HG03175 (cell line): Measurements from ENCODE around the gene DLG2.

Source experiments
- ATAC-seq: cut with Tn5 transposase; IDR thresholded peaks from one replicate; pipeline ENCODE4 v1.9.1; 2021; ENCODE audit warnings: mild to moderate bottlenecking, moderate library complexity; ENCODE audit not compliant: unreplicated experiment

The DLG2 gene

GRCh38 chr11:83923961-83924360 is 1703.2 kb downstream of the DLG2 start:
- no peak for ATAC-seq

DNA sequence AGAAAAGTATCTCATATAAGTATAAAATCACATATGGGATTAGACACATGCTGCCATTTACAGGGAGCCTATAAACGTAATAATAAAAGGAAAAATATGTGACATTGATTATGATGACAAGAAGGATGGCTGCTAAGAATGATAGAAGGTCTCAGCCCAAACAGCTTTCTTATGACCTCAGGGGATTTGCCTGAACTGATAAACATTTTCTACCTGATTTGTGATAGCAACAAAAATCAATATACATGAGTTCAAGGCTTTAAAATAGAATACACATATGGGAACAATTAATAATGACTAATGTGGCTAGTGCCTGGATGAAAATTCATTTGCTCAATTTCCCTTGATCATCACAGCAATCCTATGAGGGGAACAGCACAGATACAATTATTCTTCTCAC is 1704.2 kb downstream of the DLG2 start:
- no peak for ATAC-seq

DNA sequence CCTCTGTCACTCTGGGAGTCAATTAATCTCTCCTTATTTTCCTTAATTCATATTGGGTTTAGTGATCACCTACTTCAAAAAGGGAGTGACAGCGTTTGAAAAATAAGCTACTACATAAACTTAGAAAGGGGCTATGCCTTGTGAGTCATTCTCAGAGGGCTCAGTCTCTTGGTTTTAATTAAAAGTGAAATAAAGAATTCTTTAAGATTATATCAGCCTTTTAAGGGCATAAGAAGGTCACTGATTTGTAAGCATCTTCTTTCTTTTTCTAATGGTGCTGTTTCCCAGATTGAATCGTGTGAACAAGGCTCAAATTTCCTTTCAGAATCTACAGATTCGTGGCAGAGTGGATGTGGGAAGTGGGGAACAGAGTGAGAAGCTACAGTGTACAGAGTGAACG is 1704.8 kb downstream of the DLG2 start:
- ATAC-seq: no peak

- no peak for ATAC-seq
These were observed 1705.5 kb downstream of the DLG2 start for GRCh38 chr11:83921447-83922192.

DNA sequence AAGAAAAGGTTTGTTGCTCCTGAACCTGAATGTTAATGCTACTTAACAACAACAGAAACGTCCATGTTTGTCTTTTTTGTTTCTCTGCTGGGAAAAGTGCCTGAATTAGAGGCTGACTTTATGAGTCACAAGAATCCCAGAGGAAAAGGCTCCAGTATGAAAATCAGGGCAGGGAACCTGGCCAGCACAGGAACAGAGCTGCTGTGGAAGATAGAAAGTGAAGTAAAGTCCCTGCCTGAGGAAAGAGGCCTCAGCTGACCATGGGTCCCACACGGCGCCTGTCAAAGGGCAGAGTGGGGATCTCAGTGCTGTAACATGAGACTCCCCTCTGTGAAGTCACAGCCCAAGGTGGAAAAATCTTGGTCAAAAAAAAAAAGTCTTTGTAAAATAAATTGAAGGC is 1708.7 kb downstream of the DLG2 start:
- ATAC-seq: no peak

- ATAC-seq: no peak
These were observed 1712.1 kb downstream of the DLG2 start for GRCh38 chr11:83914995-83915394.

- no peak for ATAC-seq
These were observed 1717.3 kb downstream of the DLG2 start for GRCh38 chr11:83909579-83910534.

- no peak for ATAC-seq
These were observed 1718.8 kb downstream of the DLG2 start for GRCh38 chr11:83908298-83908856.

GRCh38 chr11:83895516-83895915 is 1731.6 kb downstream of the DLG2 start:
- ATAC-seq: no peak

DNA sequence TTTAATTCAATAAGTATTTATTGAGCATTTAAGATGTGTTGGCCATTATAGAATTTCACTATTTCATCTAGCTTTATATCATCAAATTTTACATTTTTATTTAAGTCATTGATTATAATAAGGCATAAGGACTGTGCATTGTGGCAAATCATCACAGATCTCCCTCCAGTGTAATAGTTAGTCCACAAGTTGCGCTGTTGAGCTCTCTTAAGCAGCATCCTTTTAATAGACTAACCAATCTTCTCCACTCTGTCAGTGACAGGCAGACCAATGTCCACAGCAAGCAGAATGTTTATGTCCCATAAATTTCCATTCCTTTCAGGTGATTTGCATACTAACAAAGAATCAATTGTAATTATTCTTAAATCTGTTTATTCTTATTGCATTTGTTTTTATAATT is 1745.7 kb downstream of the DLG2 start:
- ATAC-seq: no peak

- ATAC-seq: no peak
These were observed 1756.1 kb downstream of the DLG2 start for GRCh38 chr11:83871054-83871453.

DNA sequence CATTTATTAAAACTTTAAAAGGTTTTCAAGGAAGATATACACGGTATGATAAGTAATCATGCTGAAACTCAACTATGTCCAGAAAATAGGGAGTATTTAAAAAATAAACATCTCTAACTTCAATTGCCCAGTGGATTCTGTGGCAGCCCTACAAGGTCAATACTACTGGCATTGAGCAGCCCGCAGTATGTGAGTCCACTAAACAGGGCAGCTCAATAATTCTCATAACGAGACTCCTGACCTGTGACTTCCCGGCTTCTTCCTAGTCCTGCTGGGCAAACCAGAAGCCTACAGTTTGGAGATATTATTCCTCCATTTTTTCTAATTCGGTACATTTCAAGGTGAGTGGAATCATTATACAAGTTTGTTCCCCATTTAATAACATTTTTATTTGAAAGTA is 1760.5 kb downstream of the DLG2 start:
- no peak for ATAC-seq

GRCh38 chr11:83865636-83866461 is 1761.3 kb downstream of the DLG2 start:
- no peak for ATAC-seq

DNA sequence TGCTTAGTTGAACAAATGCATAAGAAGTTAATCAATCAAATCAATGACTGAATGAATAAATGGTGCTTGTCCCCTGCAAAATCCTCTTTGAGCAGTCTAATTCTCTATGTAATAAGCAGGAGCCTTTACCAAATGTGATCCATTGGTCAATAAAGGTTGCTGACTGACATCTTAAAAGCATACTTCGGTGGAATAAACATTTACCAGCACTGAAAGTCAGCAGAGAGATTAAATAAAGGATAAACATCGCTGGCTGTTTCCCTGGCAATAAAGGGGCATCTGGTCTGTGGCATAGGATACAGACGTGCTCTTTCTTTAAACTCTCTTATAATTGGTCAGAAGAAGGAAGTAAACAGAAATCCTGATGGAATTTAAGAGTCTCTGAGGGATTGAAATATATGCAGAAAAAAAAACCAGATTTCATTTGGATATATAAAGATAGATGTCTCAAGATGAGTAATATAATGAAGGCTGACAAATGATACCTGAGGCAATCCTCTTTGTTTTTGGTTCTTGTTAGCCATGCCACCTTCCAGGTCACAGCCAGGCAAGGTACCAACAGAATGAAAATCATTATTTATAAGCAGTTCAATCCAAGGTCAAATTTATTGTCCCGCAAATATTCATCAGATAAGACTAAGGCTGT is 1762.6 kb downstream of the DLG2 start:
- no peak for ATAC-seq

DNA sequence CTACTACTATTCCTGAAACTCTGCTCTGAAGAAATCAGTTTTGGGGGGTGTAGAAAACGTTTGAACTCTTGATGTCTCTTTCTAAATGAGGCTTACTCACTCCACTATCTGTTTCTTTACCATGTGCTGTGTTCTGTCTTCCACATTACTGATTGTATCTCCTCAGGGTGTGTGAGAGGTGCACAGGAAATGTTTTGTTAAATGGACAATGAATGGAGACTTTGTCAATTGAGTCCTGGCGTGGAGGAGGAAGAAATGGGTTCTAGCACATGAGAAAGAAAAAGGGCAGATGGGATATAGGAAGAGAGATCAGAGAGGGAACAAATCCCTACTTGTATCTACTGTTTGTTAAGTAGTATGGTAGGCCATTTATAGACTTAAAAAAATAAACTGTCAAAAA is 1763.9 kb downstream of the DLG2 start:
- no peak for ATAC-seq

DNA sequence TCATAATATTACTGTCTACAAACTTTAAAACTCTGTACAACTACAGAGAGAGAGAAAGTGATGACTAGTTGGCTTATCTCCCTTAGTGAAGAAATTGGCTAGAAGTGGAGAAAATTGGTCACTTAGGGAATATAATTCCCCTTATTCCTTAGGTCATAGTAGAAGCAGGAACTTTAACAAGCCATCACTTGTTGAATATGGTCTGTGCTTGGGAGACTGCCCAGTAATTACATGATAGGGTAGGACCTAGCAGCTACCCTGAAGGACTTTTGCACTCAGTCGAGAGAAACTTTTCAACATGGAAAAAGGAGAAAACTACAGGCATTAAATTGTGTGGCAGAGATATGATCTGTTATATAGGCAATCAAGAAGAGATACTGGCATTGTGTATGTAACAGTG is 1764.5 kb downstream of the DLG2 start:
- ATAC-seq: no peak

- no peak for ATAC-seq
These were observed 1765.1 kb downstream of the DLG2 start for GRCh38 chr11:83862033-83862432.

GRCh38 chr11:83858694-83859093 is 1768.5 kb downstream of the DLG2 start:
- ATAC-seq: no peak

DNA sequence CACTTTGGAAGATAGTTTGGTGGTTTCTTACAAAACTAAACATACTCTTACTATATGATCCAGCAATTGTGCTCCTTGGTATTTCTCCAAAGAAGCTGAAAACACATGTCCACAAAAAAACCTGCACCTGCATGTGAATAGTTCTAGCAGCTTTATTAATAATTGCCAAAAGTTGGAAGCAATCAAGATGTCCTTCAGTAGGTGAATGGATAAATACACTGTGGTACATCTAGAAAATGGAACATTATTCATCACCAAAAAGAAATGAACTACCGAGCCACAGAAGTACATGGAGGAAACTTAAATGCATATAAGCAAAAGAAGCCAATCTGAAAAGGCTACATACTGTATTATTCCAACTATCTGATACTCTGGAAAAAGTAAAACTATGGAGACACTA is 1771.9 kb downstream of the DLG2 start:
- ATAC-seq: no peak

- ATAC-seq: no peak
These were observed 1774.2 kb downstream of the DLG2 start for GRCh38 chr11:83852775-83853442.
